HL-60/S4 treated with retinoic acid at 250 ng/mL for 4 days and 3 days (cell line): ENCODE data around the gene ULBP2.
"Not testable (repeated sequence)": the region's sequence is repeated elsewhere in the genome, so short reads cannot be mapped to it uniquely, and the experiment has no call there.

Experiments
- in situ Hi-C: fragments of 300-500 bp; cut with MboI; formaldehyde crosslinking; loops from 2 replicates; pipeline ENCODE4 v1.7.0; 2022; ENCODE audit warnings: low sequenced_read_pairs

Gene ULBP2

GRCh38 chr6:149945276-149945675, 3.5 kb downstream of the ULBP2 start:
- in situ Hi-C loops, result loop anchor here (25.0 kb wide), 1 partner anchor 867 kb away; no protein-coding TSS in a partner anchor

- in situ Hi-C loops, result loop anchor here (25.0 kb wide), 1 partner anchor 866 kb away; no protein-coding TSS in a partner anchor
Observed at GRCh38 chr6:149946631-149947030, 4.8 kb downstream of the ULBP2 start.

GRCh38 chr6:149947533-149947932, 5.7 kb downstream of the ULBP2 start:
- in situ Hi-C loops, result loop anchor here (25.0 kb wide), 1 partner anchor 865 kb away; no protein-coding TSS in a partner anchor

- in situ Hi-C loops, result loop anchor here (25.0 kb wide), 1 partner anchor 864 kb away; no protein-coding TSS in a partner anchor
Observed at GRCh38 chr6:149948011-149948410, 6.2 kb downstream of the ULBP2 start.

- in situ Hi-C loops, result loop anchor here (25.0 kb wide), 1 partner anchor 864 kb away; no protein-coding TSS in a partner anchor
Observed at GRCh38 chr6:149948616-149949015, 6.8 kb downstream of the ULBP2 start.

GRCh38 chr6:149950423-149950822, 8.6 kb downstream of the ULBP2 start:
- in situ Hi-C loops, result no loop called here

- in situ Hi-C loops, result no loop called here
Observed at GRCh38 chr6:149951096-149951495, 9.3 kb downstream of the ULBP2 start.

GRCh38 chr6:149951626-149952025, 9.8 kb downstream of the ULBP2 start:
- in situ Hi-C loops, result no loop called here

- in situ Hi-C loops, result not testable (repeated sequence)
Observed at GRCh38 chr6:149953390-149953789, 11.6 kb downstream of the ULBP2 start.

- in situ Hi-C loops, result not testable (repeated sequence)
Observed at GRCh38 chr6:149953934-149954327, 12.1 kb downstream of the ULBP2 start.

GRCh38 chr6:149954328-149954983, 12.6 kb downstream of the ULBP2 start:
- in situ Hi-C loops, result not testable (repeated sequence)

- in situ Hi-C loops, result not testable (repeated sequence)
Observed at GRCh38 chr6:149954984-149955653, 13.3 kb downstream of the ULBP2 start.

- in situ Hi-C loops, result not testable (repeated sequence)
Observed at GRCh38 chr6:149955654-149956317, 14.0 kb downstream of the ULBP2 start.

GRCh38 chr6:149958124-149958523, 16.3 kb downstream of the ULBP2 start:
- in situ Hi-C loops, result not testable (repeated sequence)

GRCh38 chr6:149959806-149960205, 18.0 kb downstream of the ULBP2 start:
- in situ Hi-C loops, result not testable (repeated sequence)

GRCh38 chr6:149960488-149960887, 18.7 kb downstream of the ULBP2 start:
- in situ Hi-C loops, result no loop called here

- in situ Hi-C loops, result no loop called here
Observed at GRCh38 chr6:149961728-149962425, 20.1 kb downstream of the ULBP2 start.

- in situ Hi-C loops, result no loop called here
Observed at GRCh38 chr6:149962461-149963211, 20.8 kb downstream of the ULBP2 start.

- in situ Hi-C loops, result no loop called here
Observed at GRCh38 chr6:149963212-149963461, 21.3 kb downstream of the ULBP2 start.

- in situ Hi-C loops, result no loop called here
Observed at GRCh38 chr6:149963462-149964307, 21.9 kb downstream of the ULBP2 start, which contains the start of gene ULBP1. Gene ULBP1, plus strand, starts transcription at chr6:149963943. Its CDS starts 107 bp downstream, at chr6:149964050.
